Stimulated activated CD4-positive, alpha-beta T cell treated with anti-CD3 and anti-CD28 coated beads, TNF-alpha, amount 100 ng/mL, for 24 hours (primary cell): ENCODE results near the gene MTF2.
"Not testable (repeated sequence)": the region's sequence is repeated elsewhere in the genome, so short reads cannot be mapped to it uniquely, and the experiment has no call there.

Experiments used
- DNase-seq, 3 experiments: peaks; one replicate each; pipeline ENCODE4 v3.0.0-alpha.2; 2020; ENCODE audit warnings: low read depth in 3 of 3

MTF2 gene

DNA sequence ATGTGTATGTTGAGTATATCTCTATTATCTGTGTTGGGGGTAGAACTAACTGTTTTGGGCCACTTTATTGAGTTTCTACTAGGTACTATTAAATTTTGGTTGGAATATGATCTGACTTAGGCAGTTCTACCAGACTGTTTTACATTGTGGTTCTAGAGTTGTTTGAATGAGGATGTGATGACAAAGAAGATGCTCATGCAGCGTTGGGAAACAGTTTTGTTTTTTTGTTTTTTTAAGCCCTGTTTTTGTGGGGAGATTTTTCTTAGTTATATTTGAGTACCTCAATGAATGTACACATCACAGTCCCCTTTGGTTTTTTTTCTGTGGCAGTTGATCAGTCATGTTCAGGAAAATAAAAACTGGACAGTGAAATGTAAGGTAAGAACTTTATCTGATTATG lies 61.0 kb downstream of the MTF2 start:
- no peak for DNase-seq

DNA sequence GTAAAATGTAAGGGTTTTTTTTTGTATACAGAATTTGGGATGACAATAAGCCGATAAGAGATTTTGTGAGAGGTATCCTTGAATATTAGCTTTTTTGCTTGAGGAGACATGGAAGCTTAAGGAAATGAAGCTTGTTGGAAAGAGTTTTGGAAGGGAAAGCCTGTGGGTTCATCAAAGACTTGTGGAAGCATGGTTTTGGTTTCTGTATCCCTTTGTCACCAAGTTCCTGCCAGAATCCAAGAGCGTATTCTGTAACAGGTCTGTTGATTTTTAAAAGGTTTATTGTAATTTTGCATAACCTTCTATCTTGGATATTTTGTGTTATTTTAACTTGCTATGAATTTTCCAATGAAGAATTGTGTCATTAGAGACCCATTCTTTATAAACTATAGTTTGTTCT lies 63.1 kb downstream of the MTF2 start:
- no peak for DNase-seq

DNA sequence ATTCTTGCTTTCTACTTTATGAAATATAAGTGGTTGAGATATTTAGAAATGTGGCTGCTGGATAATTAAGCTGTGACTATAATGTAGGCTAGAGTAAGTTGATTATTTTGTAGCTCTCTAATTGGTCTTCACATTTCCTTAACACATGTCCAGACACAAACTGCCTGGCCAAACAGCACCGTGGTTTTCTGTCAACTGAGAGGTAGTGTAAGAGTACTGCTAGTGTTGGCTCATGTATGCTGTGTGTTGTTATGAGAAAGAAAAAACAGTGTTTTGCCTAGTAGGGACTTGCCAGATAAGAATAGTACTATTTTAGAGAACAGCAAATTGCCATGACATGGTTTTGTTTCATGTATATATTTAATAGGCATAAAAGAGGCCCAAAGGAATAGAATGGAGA lies 64.1 kb downstream of the MTF2 start:
- no peak for DNase-seq

DNA sequence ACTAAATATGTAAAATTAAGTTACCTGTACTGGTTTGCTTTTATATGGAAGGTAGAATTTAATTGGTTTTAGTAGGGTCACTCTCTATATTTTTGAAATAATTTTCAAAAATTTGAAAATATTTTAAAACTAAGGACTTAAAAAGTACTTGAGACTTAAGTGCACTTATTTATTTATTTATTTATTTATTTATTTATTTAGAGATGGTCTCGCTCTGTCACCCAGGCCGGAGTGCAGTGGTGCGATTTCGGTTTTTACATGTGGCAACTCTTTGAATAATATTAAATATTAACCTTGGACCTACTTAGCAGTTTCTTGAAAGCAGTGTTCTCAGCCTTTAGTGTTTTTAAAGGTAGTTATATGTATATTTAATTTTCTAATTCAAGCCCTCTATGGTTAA lies 64.7 kb downstream of the MTF2 start:
- DNase-seq, result no peak

DNA sequence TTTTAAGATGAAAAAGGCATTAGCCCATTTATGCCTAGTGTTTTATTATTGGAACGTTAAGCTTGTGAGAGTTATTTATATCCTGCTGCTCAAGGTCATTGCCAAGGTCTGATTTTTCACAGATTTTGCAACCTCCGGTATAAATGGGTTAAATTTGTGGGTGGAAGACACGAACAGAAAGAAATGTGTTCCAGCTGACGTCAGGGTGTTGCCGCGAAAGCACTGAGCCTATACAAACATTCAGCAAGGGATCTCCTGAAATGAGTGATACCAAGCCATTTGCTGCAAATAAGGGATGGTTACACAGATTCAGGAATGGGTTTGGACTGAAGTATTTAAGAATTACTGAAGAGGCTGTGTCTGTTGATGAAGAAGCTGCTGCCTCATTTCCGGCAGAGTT lies 68.9 kb downstream of the MTF2 start:
- DNase-seq, result no peak

DNA sequence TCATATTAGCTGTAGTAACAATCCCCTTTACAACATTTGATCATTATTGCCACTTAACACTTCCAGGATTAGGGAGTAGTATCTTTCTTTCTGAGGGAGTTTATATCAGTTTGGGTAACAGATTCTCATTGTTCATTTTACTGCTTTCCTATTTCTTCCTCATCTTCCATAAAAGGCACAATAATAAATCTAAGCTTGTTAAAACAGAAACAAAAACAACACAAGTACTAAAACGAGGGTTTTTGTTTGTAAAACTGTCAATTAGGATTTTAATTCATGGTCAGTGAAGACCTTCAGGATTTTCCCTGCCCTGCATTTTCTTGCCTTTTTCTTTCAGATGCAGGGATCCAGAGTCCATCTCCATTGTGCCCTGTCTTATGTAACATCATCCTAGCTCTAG lies 71.6 kb downstream of the MTF2 start:
- DNase-seq, result no peak

DNA sequence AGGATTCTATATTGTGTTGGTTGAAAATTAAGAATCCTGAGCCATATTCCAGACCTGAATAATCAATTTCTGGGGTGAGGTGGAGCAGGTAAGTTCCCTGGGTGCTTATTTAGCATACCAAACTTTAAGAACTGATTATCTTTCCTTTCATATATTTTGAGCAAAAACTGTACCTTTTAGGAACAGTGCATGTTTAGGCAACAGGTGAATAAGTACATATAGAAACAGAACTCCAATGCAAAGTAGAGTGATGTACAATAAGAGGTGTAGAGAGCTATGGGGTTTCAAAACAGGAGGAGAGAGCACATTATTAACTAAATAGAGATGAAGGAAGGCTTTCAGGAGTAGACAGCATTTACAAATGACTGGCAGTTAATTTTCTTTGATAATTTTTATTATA lies 72.4 kb downstream of the MTF2 start:
- DNase-seq, result no peak

DNA sequence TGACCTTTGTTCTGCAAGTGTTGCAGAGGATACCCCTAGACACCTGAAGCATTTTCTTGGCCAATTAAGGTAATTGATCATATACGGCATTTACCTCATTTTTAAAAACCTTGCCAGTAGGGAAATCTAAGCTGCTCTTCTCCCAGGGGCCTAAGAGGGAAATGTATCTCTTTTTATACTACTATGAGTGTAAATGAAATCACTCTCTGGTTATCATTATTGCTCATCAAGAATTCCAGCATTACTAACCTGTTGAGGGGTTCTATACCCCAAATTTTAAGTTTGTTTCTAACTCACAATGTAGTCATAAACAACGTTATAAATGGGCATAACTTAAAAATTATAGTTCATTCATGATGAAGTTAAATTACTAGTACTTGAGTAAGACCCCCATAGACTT lies 73.8 kb downstream of the MTF2 start:
- DNase-seq, result no peak

DNA sequence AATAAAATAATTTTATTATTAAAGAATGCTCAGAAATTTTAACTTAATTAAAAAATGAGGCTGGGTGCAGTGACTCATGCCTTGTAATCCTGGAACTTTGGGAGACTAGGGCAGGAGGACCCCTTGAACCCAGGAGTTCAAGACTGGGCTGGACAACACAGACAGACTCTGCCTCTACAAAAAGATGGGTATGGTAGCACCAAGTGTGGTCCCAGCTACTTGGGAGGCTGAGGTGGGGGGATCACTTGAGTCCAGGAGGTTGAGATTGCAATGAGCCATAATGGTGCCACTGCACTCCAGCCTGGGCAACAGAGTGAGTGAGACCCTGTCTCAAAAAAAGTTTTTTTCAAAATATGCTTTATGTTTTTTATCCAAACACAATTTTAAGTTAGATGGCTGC lies 75.8 kb downstream of the MTF2 start:
- no peak for DNase-seq

DNA sequence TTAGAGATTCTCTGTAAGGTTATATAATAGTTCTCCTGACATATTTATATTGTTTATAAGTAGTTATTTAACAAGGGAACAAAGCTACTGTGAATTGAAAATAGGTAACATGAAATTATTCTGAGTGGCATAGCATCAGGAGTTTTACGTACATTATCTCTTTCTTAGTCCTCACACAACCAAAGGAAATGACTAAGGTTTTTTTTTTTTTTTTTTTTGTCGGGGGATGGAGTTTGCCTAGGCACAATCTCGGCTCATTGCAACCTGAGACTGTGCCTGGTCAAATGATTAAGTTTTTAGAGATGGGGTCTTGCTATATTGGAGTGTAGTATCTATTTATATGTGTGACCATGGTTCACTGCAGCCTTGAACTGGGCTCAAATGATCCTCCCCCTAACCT lies 76.3 kb downstream of the MTF2 start:
- no peak for DNase-seq

DNA sequence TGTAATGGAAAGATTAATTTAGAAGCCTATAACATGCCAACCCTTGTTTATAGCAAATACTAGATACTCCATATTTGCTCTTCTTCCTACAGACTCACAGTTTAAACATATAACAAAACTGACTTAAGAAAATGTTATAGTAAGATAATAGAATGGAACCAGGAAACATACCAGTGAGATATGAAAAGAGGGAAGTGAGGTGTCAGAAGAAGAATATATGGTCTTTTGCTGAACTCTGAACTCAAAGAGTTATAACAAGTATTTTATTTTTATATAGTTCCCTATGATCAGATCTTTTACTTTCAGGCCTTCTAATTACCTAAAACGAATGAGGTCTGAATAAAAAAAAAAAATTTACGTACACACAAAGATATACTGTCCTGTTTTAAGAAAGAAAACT lies 80.3 kb downstream of the MTF2 start:
- no peak for DNase-seq

DNA sequence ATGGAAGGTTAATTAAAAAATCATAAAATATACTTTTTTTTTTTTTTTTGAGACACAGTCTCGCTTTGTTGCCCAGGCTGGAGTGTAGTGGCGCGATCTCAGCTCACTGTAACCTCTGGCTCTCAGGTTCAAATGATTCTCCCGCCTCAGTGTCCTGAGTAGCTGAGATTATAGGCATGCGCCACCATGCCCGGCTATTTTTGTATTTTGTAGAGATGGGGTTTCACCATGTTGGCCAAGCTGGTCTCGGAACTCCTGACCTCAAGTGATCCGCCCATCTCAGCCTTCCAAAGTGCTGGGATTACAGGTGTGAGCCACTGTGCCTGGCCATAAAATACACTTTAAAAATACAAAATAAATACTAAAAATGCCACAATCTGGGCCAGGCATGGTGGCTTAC lies 84.2 kb downstream of the MTF2 start:
- DNase-seq, result not testable (repeated sequence)

DNA sequence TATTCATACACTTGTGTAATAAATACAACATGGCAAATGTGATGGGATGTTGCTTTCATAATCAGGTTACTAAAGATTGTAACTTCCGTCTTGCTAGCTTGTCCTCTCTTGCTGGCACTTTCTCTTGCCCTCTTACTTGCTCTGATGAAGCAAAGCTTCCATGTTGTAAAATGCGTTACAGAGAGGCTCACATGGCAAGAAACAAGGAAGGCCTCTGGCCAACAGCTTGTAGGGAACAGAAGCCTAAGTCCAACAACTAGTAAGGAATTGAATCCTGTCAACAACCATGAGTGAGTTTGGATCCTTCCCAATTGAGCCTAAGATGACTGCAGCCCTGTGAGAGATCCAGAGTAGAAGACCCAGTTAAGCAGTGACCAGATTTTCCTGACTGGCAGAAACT lies 85.7 kb downstream of the MTF2 start:
- no peak for DNase-seq

DNA sequence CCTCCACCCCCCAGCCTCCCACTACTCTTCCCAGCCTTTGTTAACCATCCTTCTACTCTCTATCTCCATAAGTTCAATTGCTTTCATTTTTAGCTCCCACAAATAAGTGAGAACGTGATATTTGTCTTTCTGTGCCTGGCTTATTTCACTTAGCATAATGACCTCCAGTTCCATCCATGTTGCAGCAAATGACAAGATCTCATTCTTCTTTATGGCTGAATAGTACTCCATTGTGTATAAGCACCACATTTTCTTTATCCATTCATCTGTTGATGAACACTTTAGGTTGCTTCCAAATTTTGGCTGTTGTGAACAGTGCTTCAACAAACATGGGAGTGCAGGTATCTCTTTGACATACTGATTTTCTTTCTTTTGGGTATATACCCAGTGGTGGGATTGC lies 86.8 kb downstream of the MTF2 start:
- not testable (repeated sequence) for DNase-seq

DNA sequence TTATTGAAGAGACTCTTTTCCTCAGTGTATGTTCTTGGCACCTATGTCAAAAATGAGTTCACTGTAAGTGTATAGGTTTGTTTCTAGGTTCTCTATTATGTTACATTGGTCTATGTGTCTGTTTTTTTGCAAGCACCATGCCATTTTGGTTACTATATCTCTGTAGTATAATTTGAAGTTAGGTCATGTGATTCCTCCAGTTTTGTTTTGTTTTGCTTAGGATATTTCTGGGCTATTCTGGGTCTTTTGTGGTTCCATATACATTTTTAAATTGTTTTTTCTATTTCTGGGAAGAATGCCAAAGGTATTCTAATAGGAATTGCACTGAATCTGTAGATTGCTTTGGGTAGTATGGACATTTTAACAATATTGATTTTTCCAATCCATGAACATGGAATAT lies 87.9 kb downstream of the MTF2 start:
- DNase-seq, result no peak

DNA sequence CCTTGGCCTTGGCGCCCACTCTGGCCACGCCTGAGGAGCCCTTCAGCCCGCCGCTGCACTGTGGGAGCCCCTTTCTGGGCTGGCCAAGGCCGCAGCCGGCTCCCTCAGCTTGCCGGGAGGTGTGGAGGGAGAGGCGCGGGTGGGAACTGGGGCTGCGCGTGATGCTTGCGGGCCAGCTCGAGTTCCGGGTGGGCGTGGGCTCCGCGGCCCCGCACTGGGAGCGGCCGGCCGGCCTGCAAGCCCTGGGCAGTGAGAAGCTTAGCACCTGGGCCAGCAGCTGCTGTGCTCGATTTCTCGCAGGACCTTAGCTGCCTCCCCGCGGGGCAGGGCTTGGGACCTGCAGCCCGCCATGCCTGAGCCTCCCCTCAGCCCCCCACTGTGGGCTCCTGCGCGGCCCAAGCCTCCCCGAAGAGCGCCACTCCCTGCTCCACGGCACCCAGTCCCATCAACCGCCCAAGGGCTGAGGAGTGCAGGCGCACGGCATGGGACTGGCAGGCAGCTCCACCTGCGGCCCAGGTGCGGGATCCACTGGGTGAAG lies 91.1 kb downstream of the MTF2 start:
- not testable (repeated sequence) for DNase-seq

DNA sequence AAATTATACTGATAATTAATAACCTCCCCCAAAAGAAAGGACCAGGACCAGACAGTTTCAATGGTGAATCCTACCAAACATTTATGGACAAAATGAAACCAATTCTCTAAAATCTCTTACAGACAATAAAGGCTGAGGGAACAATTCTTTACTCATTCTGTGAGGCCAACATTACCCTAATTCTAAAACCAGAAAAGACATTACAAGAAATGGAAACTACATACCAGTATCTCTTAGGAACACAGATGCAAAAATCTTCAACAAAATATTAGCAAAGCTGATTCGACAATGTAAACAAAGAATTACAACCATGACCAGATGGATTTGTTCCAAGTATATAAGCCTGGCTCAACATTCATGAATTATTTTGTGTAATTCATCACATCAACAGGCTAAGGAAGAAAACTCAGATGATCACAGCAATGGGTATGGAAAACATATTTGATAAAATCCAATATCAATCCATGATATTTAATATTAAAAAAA lies 92.5 kb downstream of the MTF2 start:
- DNase-seq, result no peak

DNA sequence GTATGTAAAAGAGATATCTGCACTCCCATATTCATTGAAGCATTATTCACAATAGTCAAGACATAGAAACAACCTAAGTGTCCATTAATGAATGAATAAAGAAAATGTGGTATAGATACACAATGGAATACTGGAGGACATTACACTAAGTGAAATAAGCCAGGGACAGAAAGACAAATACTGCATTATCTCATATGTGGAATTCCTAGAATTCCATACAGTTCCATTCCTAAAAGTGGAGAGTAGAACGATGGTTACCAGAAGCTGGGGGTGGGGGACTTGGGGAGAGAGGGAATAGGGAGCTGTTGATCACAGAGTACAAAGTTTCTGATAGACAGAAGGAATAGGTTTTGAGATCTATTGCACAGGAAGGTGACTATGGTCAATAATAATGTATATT lies 93.7 kb downstream of the MTF2 start:
- no peak for DNase-seq

DNA sequence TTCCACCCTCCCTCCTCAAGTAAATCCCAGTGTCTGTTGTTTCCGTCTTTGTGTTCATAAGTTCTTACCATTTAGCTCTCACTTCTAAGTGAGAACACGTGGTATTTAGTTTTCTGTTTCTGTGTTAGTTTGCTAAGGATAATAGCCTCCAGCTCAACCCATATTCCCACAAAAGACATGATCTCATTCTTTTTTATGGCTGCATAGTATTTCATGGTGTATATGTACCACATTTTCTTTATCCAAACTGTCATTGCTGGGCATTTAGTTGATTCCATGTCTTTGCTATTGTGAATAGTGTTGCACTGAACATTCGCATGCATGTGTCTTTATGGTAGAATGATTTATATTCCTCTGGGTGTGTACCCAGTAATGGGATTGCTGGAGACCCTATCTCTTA lies 95.6 kb downstream of the MTF2 start:
- not testable (repeated sequence) for DNase-seq

DNA sequence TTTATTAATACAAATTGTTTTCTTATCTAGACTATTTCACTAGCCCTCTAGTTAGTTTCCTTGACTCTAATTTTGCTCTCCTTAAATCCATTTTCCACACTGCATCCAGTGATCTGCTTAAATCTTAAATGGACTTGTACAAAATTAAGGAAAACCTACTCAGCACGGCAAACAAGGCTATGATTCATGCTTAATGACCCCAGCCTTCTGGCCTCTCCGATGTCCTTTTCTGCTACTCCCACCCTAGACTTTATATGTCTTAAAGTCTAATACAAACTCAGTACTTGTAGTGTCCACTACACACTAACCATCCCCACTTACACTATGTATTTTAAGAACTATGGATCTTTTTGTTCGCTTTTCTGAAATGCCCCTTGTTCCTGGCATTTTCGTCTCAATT lies 98.9 kb downstream of the MTF2 start:
- no peak for DNase-seq

DNA sequence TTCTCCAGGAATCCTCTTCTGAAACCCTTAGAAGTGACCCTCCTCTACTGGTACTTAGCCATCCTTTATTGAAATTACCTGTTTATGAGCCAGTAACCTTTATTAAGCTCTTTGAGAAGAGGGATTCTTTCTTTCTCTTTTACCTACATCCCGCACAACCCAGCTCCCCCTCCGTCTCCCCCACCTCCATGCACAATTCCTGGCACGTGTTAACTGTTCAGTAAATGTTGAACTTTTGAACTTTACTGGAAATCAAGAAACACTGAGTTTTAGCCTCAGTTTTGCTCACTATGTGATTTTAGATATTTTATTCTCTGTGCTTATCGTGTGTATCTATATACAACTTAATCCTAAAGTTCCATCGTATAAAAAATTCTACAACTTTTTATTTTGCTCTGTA lies 99.3 kb downstream of the MTF2 start:
- no peak for DNase-seq

DNA sequence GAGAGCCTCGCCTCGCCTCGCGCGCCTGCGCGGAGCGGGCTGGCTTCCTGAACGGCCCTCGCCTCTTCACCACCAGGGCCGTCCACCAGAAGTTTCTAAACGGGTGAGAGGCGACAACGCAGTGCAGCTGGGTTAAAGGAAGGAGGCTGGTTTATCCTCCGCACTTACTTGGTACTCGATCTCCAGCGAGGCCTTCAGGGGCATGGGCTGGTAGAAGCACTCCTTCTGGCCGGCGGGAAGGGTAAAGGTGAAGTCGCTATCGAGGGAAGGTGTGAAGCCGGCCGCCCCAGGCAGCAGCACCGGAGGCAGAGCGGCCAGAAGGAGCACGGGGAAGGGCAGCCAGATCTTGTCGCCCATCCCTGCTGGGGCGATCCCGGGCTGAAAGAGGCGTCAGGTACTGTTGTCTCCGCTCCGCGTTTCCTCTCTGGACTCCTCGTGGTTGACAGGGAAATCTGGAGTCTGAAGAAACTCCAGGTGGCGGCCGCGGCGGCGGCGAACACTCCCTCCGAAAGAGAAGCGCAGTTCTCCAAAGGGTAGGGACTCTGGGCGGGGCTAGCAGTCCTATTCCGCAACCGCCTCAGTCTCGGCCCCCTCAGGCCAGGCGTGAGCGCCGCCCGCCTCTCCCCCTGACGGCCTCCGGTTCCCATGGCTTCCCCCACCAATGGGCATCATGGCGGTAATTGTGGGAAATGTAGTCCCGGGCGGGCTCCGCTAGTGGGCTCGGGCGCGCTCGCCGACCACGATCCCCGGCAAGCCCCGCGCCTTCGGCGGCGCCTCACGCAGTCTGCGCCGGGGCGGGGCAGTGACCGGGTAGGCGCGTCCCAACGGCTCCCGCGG lies 101.0 kb downstream of the MTF2 start, which contains the start of gene TMED5:
Gene TMED5 (minus strand): TSS at position 528 of the 837 bp plus-strand sequence. CDS start 171 bp downstream, at position 357.
- peak; percentile 92 to 94 (median 93) for DNase-seq
